A673 (cell line): Measurements from ENCODE around the gene MAGI1.

ENCODE experiments used
- CTCF ChIP-seq: fragments of 300-800, 200-600 bp; sonication (generic); conservative IDR thresholded peaks from 2 replicates; pipeline ENCODE4 v1.5.1; 2017; ENCODE audit warnings: low read depth, mild to moderate bottlenecking, antibody characterized with exemption, low read length, moderate library complexity, mixed read lengths
- EZH2 ChIP-seq: fragments of 200-600 bp; sonication (generic); IDR thresholded peaks from 2 replicates; pipeline ENCODE4 v1.6.1; 2017; ENCODE audit warnings: borderline replicate concordance, low read depth, mild to moderate bottlenecking, mixed read lengths, antibody characterized with exemption, low read length; ENCODE audit not compliant: poor library complexity, severe bottlenecking

DNA sequence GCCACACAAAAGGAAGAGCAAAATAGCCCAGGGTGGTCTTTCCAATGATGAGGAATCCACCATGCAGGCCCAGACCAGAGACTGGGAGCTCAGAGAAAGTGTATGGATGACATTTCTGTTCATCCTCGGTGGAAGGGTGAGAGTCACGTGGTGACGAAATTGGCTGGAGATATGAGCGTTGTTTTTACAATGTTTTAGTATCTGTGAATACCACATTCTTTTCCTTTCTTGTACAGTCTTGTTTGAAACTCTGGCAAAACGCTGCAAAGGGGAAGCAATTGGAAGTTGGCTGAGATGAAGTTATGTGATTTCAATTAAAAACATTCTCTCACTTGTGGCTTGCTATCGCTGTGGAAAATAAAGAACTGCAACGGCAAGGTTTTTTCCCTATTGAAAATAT lies 137.5 kb downstream of the MAGI1 start:
- TF ChIP-seq CTCF = no peak
- TF ChIP-seq EZH2 = no peak
